Activated T-cell treated with anti-CD3 and anti-CD28 coated beads for 48 hours (primary cell): ENCODE measurements around the gene VTI1A.

Source experiments
- DNase-seq: peaks from one replicate; pipeline ENCODE4 v3.0.0-alpha.2; 2020; ENCODE audit warnings: low read depth

Gene VTI1A

GRCh38 chr10:112758961-112759360 is 311.9 kb downstream of the VTI1A start:
- DNase-seq: no peak

GRCh38 chr10:112759496-112759895 is 312.5 kb downstream of the VTI1A start:
- DNase-seq: no peak

GRCh38 chr10:112761256-112761655 is 314.2 kb downstream of the VTI1A start:
- DNase-seq: no peak

- DNase-seq: no peak
Observed at GRCh38 chr10:112763916-112764520, 317.0 kb downstream of the VTI1A start.

GRCh38 chr10:112765717-112766235 is 318.8 kb downstream of the VTI1A start:
- no peak for DNase-seq

- DNase-seq: no peak
Observed at GRCh38 chr10:112766636-112767035, 319.6 kb downstream of the VTI1A start.

GRCh38 chr10:112767156-112767555 is 320.1 kb downstream of the VTI1A start:
- DNase-seq: no peak

- DNase-seq: no peak
Observed at GRCh38 chr10:112768121-112768520, 321.1 kb downstream of the VTI1A start.

GRCh38 chr10:112769081-112769480 is 322.1 kb downstream of the VTI1A start:
- DNase-seq: no peak

GRCh38 chr10:112769611-112770370 is 322.8 kb downstream of the VTI1A start:
- DNase-seq: no peak

- no peak for DNase-seq
Observed at GRCh38 chr10:112771733-112772132, 324.7 kb downstream of the VTI1A start.

- no peak for DNase-seq
Observed at GRCh38 chr10:112773783-112774182, 326.8 kb downstream of the VTI1A start.

GRCh38 chr10:112774210-112774609 is 327.2 kb downstream of the VTI1A start:
- no peak for DNase-seq

- no peak for DNase-seq
Observed at GRCh38 chr10:112774798-112775197, 327.8 kb downstream of the VTI1A start.

- DNase-seq: no peak
Observed at GRCh38 chr10:112775381-112775780, 328.4 kb downstream of the VTI1A start.

- DNase-seq: no peak
Observed at GRCh38 chr10:112775892-112776674, 329.1 kb downstream of the VTI1A start.

- no peak for DNase-seq
Observed at GRCh38 chr10:112778579-112778978, 331.6 kb downstream of the VTI1A start.

- DNase-seq: no peak
Observed at GRCh38 chr10:112779025-112779770, 332.2 kb downstream of the VTI1A start.

- no peak for DNase-seq
Observed at GRCh38 chr10:112782200-112782907, 335.3 kb downstream of the VTI1A start.

- DNase-seq: no peak
Observed at GRCh38 chr10:112783351-112784021, 336.5 kb downstream of the VTI1A start.

GRCh38 chr10:112784022-112784461 is 337.0 kb downstream of the VTI1A start:
- DNase-seq: no peak
